Keratinocyte (primary cell): ENCODE data around the gene RTN4RL2. TPM values are rescaled to one million over a fixed set of nuclear protein-coding genes. Genes with fewer than 3 reads are reported as not detected.
"Not testable (repeated sequence)": the region's sequence is repeated elsewhere in the genome, so short reads cannot be mapped to it uniquely, and the experiment has no call there.

Source experiments
- DNase-seq: peaks from one replicate; pipeline ENCODE4 v3.0.0-alpha.2; 2011; ENCODE audit warnings: low read depth, missing footprints, low spot score
- FAIRE-seq: peaks from 2 replicates; lab custom pipeline; 2011; peaks lifted over from hg19 to GRCh38; lab: Jason Lieb, UNC
- H2AFZ ChIP-seq: 2 replicates; pipeline ENCODE4 v1.6.0; 2012; ENCODE audit warnings: low read length, control low read depth, inconsistent platforms; ENCODE audit not compliant: control insufficient read depth
- H3K27ac ChIP-seq: 2 replicates; pipeline ENCODE4 v1.5.1; 2011; ENCODE audit warnings: low read length; ENCODE audit not compliant: control insufficient read depth, insufficient read depth
- H3K27me3 ChIP-seq: 3 replicates; pipeline ENCODE4 v1.6.0; 2011; ENCODE audit warnings: low read length; ENCODE audit not compliant: control insufficient read depth, insufficient read depth; ENCODE audit errors: extremely low read depth
- H3K36me3 ChIP-seq, 2 experiments: 2 replicates in 1 of 2; 3 replicates in 1 of 2; pipeline ENCODE4 v1.5.1; 2011; ENCODE audit warnings: low read length in 2 of 2, mild to moderate bottlenecking in 1 of 2; ENCODE audit not compliant: control insufficient read depth in 2 of 2, insufficient read depth in 2 of 2; ENCODE audit errors: extremely low read depth in 1 of 2
- H3K4me1 ChIP-seq: 3 replicates; pipeline ENCODE4 v1.5.1; 2011; ENCODE audit warnings: low read length; ENCODE audit not compliant: control insufficient read depth, insufficient read depth; ENCODE audit errors: extremely low read depth
- H3K4me2 ChIP-seq: 3 replicates; pipeline ENCODE4 v1.6.0; 2011; ENCODE audit warnings: low read depth, low read length; ENCODE audit not compliant: control insufficient read depth, insufficient read depth; ENCODE audit errors: extremely low read depth
- H3K4me3 ChIP-seq, 3 experiments: fragments of 200-600 bp in 1 of 3; sonication (generic) in 1 of 3; 2 replicates in 2 of 3; 3 replicates in 1 of 3; pipeline ENCODE4 v1.5.1; 2011 to 2016; ENCODE audit warnings: low read length in 3 of 3, mild to moderate bottlenecking in 3 of 3, control low read depth in 2 of 3, inconsistent platforms in 1 of 3, low read depth in 1 of 3, mixed read lengths in 1 of 3, mixed run types in 1 of 3, moderate library complexity in 1 of 3; ENCODE audit not compliant: control insufficient read depth in 2 of 3, insufficient read depth in 2 of 3; ENCODE audit errors: extremely low read depth in 1 of 3
- H3K79me2 ChIP-seq: 2 replicates; pipeline ENCODE4 v1.6.0; 2012; ENCODE audit warnings: low read length; ENCODE audit not compliant: control insufficient read depth, insufficient read depth
- H3K9ac ChIP-seq: 3 replicates; pipeline ENCODE4 v1.6.0; 2011; ENCODE audit warnings: low read length; ENCODE audit not compliant: control insufficient read depth, insufficient read depth; ENCODE audit errors: extremely low read depth
- H3K9me1 ChIP-seq: 3 replicates; pipeline ENCODE4 v1.6.0; 2011; ENCODE audit warnings: low read length; ENCODE audit not compliant: control insufficient read depth, insufficient read depth; ENCODE audit errors: extremely low read depth
- H3K9me3 ChIP-seq: 2 replicates; pipeline ENCODE4 v1.5.1; 2012; ENCODE audit warnings: low read depth, low read length; ENCODE audit not compliant: control insufficient read depth
- H4K20me1 ChIP-seq: 3 replicates; pipeline ENCODE4 v1.6.0; 2011; ENCODE audit warnings: low read length; ENCODE audit not compliant: control insufficient read depth, insufficient read depth; ENCODE audit errors: extremely low read depth
- EZH2 ChIP-seq: IDR thresholded peaks from one replicate; pipeline ENCODE4 v1.6.1; 2012; ENCODE audit warnings: inconsistent platforms, mild to moderate bottlenecking, low read length, moderate library complexity
- dilution Hi-C: fragments of 300-500 bp; cut with MboI; formaldehyde crosslinking; loops from one replicate; pipeline ENCODE4 v1.7.0; 2020; ENCODE audit warnings: low sequenced_read_pairs; ENCODE audit not compliant: extremely low pct_ligation_motif_present
- polyA plus RNA-seq, 5 experiments: library from polyadenylated mRNA; depleted of rRNA in 3 of 5; stranded (reverse) in 3 of 5; stranded (forward) in 1 of 5; unstranded in 1 of 5; fragments of >200 nt; gene quantifications; 1 replicate in 1 of 5; 2 replicates in 3 of 5; 3 replicates in 1 of 5; pipeline versions ENCODE4 v1.2.1 to v1.2.3, GENCODE V29; 2011 to 2012; ENCODE audit warnings: missing spikeins in 2 of 5, low read depth in 1 of 5, low replicate concordance in 1 of 5
- TF ChIP-seq, protein P1 (sequence below), 3 experiments: IDR thresholded peaks in 1 of 3; conservative IDR thresholded peaks in 1 of 3; optimal IDR thresholded peaks in 1 of 3; 2 replicates in 2 of 3; 3 replicates in 1 of 3; pipeline versions ENCODE3 to v1.5.1; 2011; ENCODE audit warnings: low read length in 3 of 3, mild to moderate bottlenecking in 3 of 3, moderate library complexity in 2 of 3, control low read depth in 1 of 3, inconsistent platforms in 1 of 3; ENCODE audit not compliant: insufficient read depth in 2 of 3; ENCODE audit errors: extremely low read depth in 1 of 3

The RTN4RL2 gene
- polyA plus RNA-seq, 1 donor (not counting 4 experiments of a cell fraction or from before 2014, with no cell fraction given) = 0.03 TPM

DNA sequence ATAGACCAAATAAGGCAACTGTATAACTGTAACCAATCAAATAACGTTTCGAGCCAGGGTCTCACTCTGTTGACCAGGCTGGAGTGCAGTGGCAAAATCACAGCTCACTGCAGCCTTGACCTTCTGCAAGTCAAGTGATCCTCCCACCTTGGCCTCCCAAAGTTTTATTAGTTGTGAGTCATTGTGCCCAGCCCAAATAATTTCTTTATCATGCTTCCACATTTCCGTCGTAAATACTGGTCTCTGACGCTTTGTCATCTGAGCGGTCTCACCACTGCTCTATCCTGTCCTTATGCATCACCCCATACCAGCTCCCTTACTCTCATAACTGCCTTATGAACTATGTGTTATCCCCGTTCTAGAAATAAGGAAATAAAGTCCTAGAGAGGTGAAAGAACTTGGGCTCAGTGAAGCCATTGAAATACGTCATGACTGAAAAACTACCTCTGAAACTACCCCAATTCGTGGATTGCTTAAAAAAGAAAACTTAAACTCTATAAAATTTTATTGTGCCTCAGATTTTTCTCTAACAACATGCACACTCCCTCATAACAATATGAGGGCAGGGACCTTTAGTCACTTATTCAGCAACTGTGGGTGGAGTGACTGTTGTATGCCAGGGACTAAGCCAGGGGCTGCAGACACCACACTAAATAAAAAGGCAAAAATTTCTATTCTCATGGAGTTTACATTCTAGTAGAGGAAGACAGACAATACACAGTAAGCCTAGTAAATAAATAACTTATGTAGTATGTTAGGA is 15.8 kb upstream of the RTN4RL2 start:
- H3K27me3 ChIP-seq = no peaks in the 10 kb centered on the region
- no peaks in the 10 kb centered on the region for H3K9me3 ChIP-seq
- no peak overlapping the region for H3K9ac ChIP-seq
- no peak for DNase-seq
- H3K36me3 ChIP-seq = no peaks in the 10 kb centered on the region
- no peaks in the 10 kb centered on the region for H3K79me2 ChIP-seq
- no peak overlapping the region for H3K4me3 ChIP-seq
- no peak overlapping the region for H3K4me2 ChIP-seq
- TF ChIP-seq EZH2 = no peak
- TF ChIP-seq, protein P1, sequence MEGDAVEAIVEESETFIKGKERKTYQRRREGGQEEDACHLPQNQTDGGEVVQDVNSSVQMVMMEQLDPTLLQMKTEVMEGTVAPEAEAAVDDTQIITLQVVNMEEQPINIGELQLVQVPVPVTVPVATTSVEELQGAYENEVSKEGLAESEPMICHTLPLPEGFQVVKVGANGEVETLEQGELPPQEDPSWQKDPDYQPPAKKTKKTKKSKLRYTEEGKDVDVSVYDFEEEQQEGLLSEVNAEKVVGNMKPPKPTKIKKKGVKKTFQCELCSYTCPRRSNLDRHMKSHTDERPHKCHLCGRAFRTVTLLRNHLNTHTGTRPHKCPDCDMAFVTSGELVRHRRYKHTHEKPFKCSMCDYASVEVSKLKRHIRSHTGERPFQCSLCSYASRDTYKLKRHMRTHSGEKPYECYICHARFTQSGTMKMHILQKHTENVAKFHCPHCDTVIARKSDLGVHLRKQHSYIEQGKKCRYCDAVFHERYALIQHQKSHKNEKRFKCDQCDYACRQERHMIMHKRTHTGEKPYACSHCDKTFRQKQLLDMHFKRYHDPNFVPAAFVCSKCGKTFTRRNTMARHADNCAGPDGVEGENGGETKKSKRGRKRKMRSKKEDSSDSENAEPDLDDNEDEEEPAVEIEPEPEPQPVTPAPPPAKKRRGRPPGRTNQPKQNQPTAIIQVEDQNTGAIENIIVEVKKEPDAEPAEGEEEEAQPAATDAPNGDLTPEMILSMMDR (optimal IDR thresholded peaks at IDR 0.05 in 1 of 3, IDR thresholded peaks at IDR 0.05 in 1 of 3, conservative IDR thresholded peaks at IDR 0.05 in 1 of 3; ENCODE audit: extremely low read depth in 1 of 3, insufficient read depth in 2 of 3, low read length in 3 of 3) = no peak
- H3K27ac ChIP-seq = no peak overlapping the region
- peaks cover 5% of the 10 kb centered on the region for H3K4me1 ChIP-seq
- no peaks in the 10 kb centered on the region for H3K9me1 ChIP-seq
- no peak overlapping the region for H2AFZ ChIP-seq
- no peak for FAIRE-seq
- H4K20me1 ChIP-seq = no peaks in the 10 kb centered on the region
- dilution Hi-C loops = no loop called here

DNA sequence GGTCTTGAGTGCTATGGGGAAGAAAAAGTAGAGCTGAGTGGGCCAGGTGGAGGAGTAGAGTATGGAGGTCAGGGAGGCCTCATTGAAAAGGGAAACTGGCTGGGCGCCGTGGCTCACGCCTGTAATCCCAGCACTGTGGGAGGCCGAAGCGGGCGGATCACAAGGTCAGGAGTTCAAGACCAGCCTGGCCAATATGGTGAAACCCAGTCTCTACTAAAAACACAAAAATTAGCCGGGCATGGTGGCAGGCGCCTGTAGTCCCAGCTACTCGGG is 15.3 kb upstream of the RTN4RL2 start:
- H3K4me2 ChIP-seq, H3K9me3 ChIP-seq, H3K9me1 ChIP-seq, H2AFZ ChIP-seq, H3K27ac ChIP-seq, FAIRE-seq, H3K4me3 ChIP-seq, H3K36me3 ChIP-seq, H3K4me1 ChIP-seq, H3K79me2 ChIP-seq, H4K20me1 ChIP-seq, H3K27me3 ChIP-seq, H3K9ac ChIP-seq, DNase-seq, dilution Hi-C loops: not testable (repeated sequence)

DNA sequence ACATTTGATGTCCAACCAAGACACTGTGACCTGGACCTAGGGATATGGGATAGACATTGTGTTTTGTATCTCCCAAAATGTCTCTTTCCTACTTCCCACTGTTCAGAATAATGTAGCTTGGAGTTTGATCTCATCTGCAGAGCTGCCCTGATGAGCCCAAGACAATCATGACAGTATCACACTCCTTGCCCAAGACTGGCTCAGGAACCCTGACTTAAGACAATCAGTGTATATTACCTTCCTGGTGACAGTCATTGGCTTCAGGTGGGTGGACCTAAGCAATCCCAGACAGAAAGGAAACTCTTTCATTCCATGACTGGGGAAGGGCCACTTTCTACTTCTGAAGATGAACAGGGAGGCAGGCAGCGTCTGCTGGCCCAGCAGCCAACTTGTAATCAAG is 14.3 kb upstream of the RTN4RL2 start:
- no peak overlapping the region for H3K27ac ChIP-seq
- dilution Hi-C loops = no loop called here
- no peaks in the 10 kb centered on the region for H3K9me3 ChIP-seq

More for the DNA sequence above, 14.3 kb upstream of the RTN4RL2 start:
- Histone ChIP-seq H3K36me3 (no peaks in the 10 kb centered on the region), H3K4me1 (peaks cover 5% of the 10 kb centered on the region), H3K79me2 (no peaks in the 10 kb centered on the region), H3K9me1 (no peaks in the 10 kb centered on the region), H3K27me3 (no peaks in the 10 kb centered on the region), H3K4me3 (no peak overlapping the region), H2AFZ (no peak overlapping the region), H3K9ac (no peak overlapping the region), H3K4me2 (no peak overlapping the region), H4K20me1 (no peaks in the 10 kb centered on the region)
- no peak for FAIRE-seq
- TF ChIP-seq, protein P1 (optimal IDR thresholded peaks at IDR 0.05 in 1 of 3, IDR thresholded peaks at IDR 0.05 in 1 of 3, conservative IDR thresholded peaks at IDR 0.05 in 1 of 3; ENCODE audit: extremely low read depth in 1 of 3, insufficient read depth in 2 of 3, low read length in 3 of 3) = no peak
- no peak for TF ChIP-seq EZH2
- no peak for DNase-seq
